HepG2 (cell line): ENCODE measurements around the gene LIM2. TPM values are rescaled to one million over a fixed set of nuclear protein-coding genes. Genes with fewer than 3 reads are reported as not detected.

ENCODE experiments used
- ATAC-seq: fragments of 200-7000 bp; cut with Tn5 transposase; 3 replicates; pipeline ENCODE4 v1.9.1; 2020; ENCODE audit warnings: mild to moderate bottlenecking, moderate library complexity
- BruUV-seq: library from RNA; stranded (reverse); fragments of 400-500 nt; replicated peaks from 2 replicates; lab custom pipeline; 2021; lab: Mats Ljungman, UMichigan
- CTCF ChIA-PET: fragments of 300-600 bp; formaldehyde crosslinking; extraction: SDS; loops from one replicate; lab custom pipeline; 2021; ENCODE audit warnings: low total read pairs, inconsistent platforms, low intra/inter-chr PET ratio; lab: Yijun Ruan, JAX
- POLR2A ChIA-PET: fragments of 350-600 bp; sonication (Branson Sonifier 250); formaldehyde crosslinking; loops from one replicate; lab custom pipeline; 2020; ENCODE audit warnings: antibody characterized with exemption, inconsistent platforms; lab: Yijun Ruan, JAX
- DNase-seq: peaks from one replicate; pipeline ENCODE4 v3.0.0-alpha.2; 2015; ENCODE audit warnings: low spot score
- FAIRE-seq: peaks from 3 replicates; lab custom pipeline; 2011; peaks lifted over from hg19 to GRCh38; lab: Jason Lieb, UNC
- H2AFZ ChIP-seq: one replicate; pipeline ENCODE4 v1.6.1; 2011; ENCODE audit warnings: low read length, inconsistent platforms
- H3K27ac ChIP-seq: fragments of 300-600 bp; 3 replicates; pipeline ENCODE4 v1.8.0; 2011; ENCODE audit warnings: mixed run types, mild to moderate bottlenecking, mixed read lengths, low read length, inconsistent platforms; ENCODE audit not compliant: insufficient read depth; ENCODE audit errors: extremely low read length
- H3K27me3 ChIP-seq, 2 experiments: fragments of 200-600 bp in 1 of 2; 2 replicates in 1 of 2; 3 replicates in 1 of 2; pipeline versions ENCODE4 v1.6.0 to v1.8.0; 2011; ENCODE audit warnings: low read length in 2 of 2, mild to moderate bottlenecking in 2 of 2, moderate library complexity in 2 of 2, inconsistent platforms in 1 of 2; ENCODE audit not compliant: insufficient read depth in 2 of 2, control insufficient read depth in 1 of 2
- H3K36me3 ChIP-seq, 2 experiments: fragments of 200-600 bp in 1 of 2; replicated peaks in 1 of 2; 2 replicates in 1 of 2; 3 replicates in 1 of 2; pipeline versions ENCODE4 v1.5.1 to v1.8.0; 2011; ENCODE audit warnings: low read length in 2 of 2, inconsistent platforms in 1 of 2; ENCODE audit not compliant: insufficient read depth in 2 of 2, control insufficient read depth in 1 of 2
- H3K4me1 ChIP-seq: 2 replicates; pipeline ENCODE4 v1.5.1; 2012; ENCODE audit warnings: low read length, inconsistent platforms; ENCODE audit not compliant: insufficient read depth
- H3K4me2 ChIP-seq: 2 replicates; pipeline ENCODE4 v1.6.0; 2011; ENCODE audit warnings: low read depth, low read length, inconsistent platforms
- H3K4me3 ChIP-seq, 3 experiments: fragments of 200-600 bp in 1 of 3; sonication (generic), shearing (Covaris generic) in 1 of 3; replicated peaks in 1 of 3; 2 replicates each; pipeline ENCODE4 v1.5.1; 2011 to 2016; ENCODE audit warnings: low read length in 3 of 3, inconsistent platforms in 2 of 3, low read depth in 2 of 3, mild to moderate bottlenecking in 2 of 3, control low read depth in 1 of 3, mixed read lengths in 1 of 3; ENCODE audit not compliant: insufficient read depth in 1 of 3
- H3K79me2 ChIP-seq: one replicate; pipeline ENCODE4 v1.6.1; 2011; ENCODE audit warnings: low read length, inconsistent platforms; ENCODE audit not compliant: insufficient read depth
- H3K9ac ChIP-seq: 2 replicates; pipeline ENCODE4 v1.6.0; 2011; ENCODE audit warnings: mild to moderate bottlenecking, low read depth, low read length, inconsistent platforms; ENCODE audit not compliant: insufficient read depth
- H3K9me3 ChIP-seq: 2 replicates; pipeline ENCODE4 v1.5.1; 2012; ENCODE audit warnings: mild to moderate bottlenecking, low read length
- H4K20me1 ChIP-seq: 2 replicates; pipeline ENCODE4 v1.6.0; 2011; ENCODE audit warnings: inconsistent platforms, mild to moderate bottlenecking, low read length, moderate library complexity; ENCODE audit not compliant: insufficient read depth
- FOXO4 ChIP-seq: sonication (generic); formaldehyde crosslinking; conservative IDR thresholded peaks from 2 replicates; pipeline ENCODE4 v1.8.1; 2023; ENCODE audit warnings: missing genetic modification reagents
- GRHL1 ChIP-seq: sonication (generic); formaldehyde crosslinking; conservative IDR thresholded peaks from 2 replicates; pipeline ENCODE4 v1.8.0; 2022; ENCODE audit warnings: missing genetic modification reagents
- HDAC6 ChIP-seq: fragments of 200-600 bp; sonication (generic); IDR thresholded peaks from 2 replicates; pipeline ENCODE4 v1.7.0; 2017; ENCODE audit warnings: mild to moderate bottlenecking, antibody characterized with exemption, low read length, low read depth
- IRX3 ChIP-seq: sonication (generic); formaldehyde crosslinking; IDR thresholded peaks from 2 replicates; pipeline ENCODE4 v1.8.1; 2023; ENCODE audit warnings: mild to moderate bottlenecking, low read depth, missing genetic modification reagents, borderline replicate concordance
- PRMT3 ChIP-seq: sonication (generic); formaldehyde crosslinking; IDR thresholded peaks from 2 replicates; pipeline ENCODE4 v1.8.1; 2022; ENCODE audit warnings: low read depth, mild to moderate bottlenecking, moderate library complexity, missing genetic modification reagents, borderline replicate concordance
- RAD21 ChIP-seq: fragments of 450-650 bp; formaldehyde crosslinking; IDR thresholded peaks from 2 replicates; pipeline ENCODE4 v1.5.0; 2020; ENCODE audit warnings: mild to moderate bottlenecking
- RAD51 ChIP-seq: fragments of 450-650 bp; IDR thresholded peaks from 2 replicates; pipeline ENCODE4 v1.6.1; 2016; ENCODE audit warnings: borderline replicate concordance
- TOPORS ChIP-seq: sonication (generic); formaldehyde crosslinking; IDR thresholded peaks from 2 replicates; pipeline ENCODE4 v1.8.0; 2023; ENCODE audit warnings: mild to moderate bottlenecking, missing genetic modification reagents
- ZFY ChIP-seq: sonication (generic); formaldehyde crosslinking; IDR thresholded peaks from 2 replicates; pipeline ENCODE4 v1.4.0; 2020; ENCODE audit warnings: missing genetic modification reagents
- ZFYVE20 ChIP-seq: sonication (generic); formaldehyde crosslinking; IDR thresholded peaks from 2 replicates; pipeline ENCODE4 v1.8.0; 2023; ENCODE audit warnings: low read depth, mild to moderate bottlenecking, moderate library complexity, missing genetic modification reagents, borderline replicate concordance
- ZMYM3 ChIP-seq: sonication (generic); formaldehyde crosslinking; IDR thresholded peaks from 2 replicates; pipeline ENCODE4 v1.5.1; 2020; ENCODE audit warnings: mild to moderate bottlenecking, missing genetic modification reagents
- ZNF614 ChIP-seq: IDR thresholded peaks from 2 replicates; pipeline ENCODE4 v1.6.1; 2018; ENCODE audit warnings: missing biosample characterization, missing genetic modification reagents, inconsistent platforms, borderline replicate concordance
- ZNF770 ChIP-seq: sonication (generic); formaldehyde crosslinking; IDR thresholded peaks from 2 replicates; pipeline ENCODE4 v1.5.0; 2020; ENCODE audit warnings: mild to moderate bottlenecking, missing genetic modification reagents
- WGBS: methylation state at CpG from one replicate; pipeline ENCODE4 v1.1.6; 2017; ENCODE audit warnings: low lambda C conversion rate; 5-methylcytosine and 5-hydroxymethylcytosine counted together
- in situ Hi-C: cut with HindIII; loops from 2 replicates; pipeline ENCODE4 v1.10.0; 2017; ENCODE audit warnings: low pct_unique_long_range_greater_than_20kb; ENCODE audit not compliant: extremely low pct_ligation_motif_present
- intact Hi-C: fragments of 100-400 bp; cut with micrococcal nuclease; formaldehyde crosslinking; loops from one replicate; pipeline ENCODE4 v1.10.0; 2022; ENCODE audit not compliant: unreplicated experiment
- polyA plus RNA-seq, 8 experiments: library from polyadenylated mRNA; depleted of rRNA in 3 of 8; stranded (reverse) in 7 of 8; unstranded in 1 of 8; fragments of >200 nt; fragmentation: Illumina TruSeq in 4 of 8; extraction: Trizol in 4 of 8; gene quantifications; 2 replicates each; pipeline versions ENCODE4 v1.2.1 to v1.2.3, GENCODE V29; 2011 to 2016; ENCODE audit warnings: low read depth in 4 of 8, missing spikeins in 1 of 8, mixed read lengths in 1 of 8; ENCODE audit not compliant: insufficient read depth in 1 of 8
- total RNA-seq, 5 experiments: library from RNA; depleted of rRNA; stranded (reverse); fragments of >200 nt; fragmentation: Illumina TruSeq; extraction: Trizol; gene quantifications; 2 replicates each; pipeline ENCODE4 v1.2.3, GENCODE V29; 2016; ENCODE audit warnings: low read depth in 1 of 5
- TF ChIP-seq, protein P1 (sequence below): sonication (generic); formaldehyde crosslinking; IDR thresholded peaks from 2 replicates; pipeline ENCODE4 v1.4.0; 2020; ENCODE audit warnings: missing genetic modification reagents, mild to moderate bottlenecking, borderline replicate concordance

The LIM2 gene
- total and polyA plus RNA-seq, 2 of the 13 experiments (the other 11 are each of a cell fraction or from before 2014, with no cell fraction given) = 1.3 TPM; not detected in 1

DNA sequence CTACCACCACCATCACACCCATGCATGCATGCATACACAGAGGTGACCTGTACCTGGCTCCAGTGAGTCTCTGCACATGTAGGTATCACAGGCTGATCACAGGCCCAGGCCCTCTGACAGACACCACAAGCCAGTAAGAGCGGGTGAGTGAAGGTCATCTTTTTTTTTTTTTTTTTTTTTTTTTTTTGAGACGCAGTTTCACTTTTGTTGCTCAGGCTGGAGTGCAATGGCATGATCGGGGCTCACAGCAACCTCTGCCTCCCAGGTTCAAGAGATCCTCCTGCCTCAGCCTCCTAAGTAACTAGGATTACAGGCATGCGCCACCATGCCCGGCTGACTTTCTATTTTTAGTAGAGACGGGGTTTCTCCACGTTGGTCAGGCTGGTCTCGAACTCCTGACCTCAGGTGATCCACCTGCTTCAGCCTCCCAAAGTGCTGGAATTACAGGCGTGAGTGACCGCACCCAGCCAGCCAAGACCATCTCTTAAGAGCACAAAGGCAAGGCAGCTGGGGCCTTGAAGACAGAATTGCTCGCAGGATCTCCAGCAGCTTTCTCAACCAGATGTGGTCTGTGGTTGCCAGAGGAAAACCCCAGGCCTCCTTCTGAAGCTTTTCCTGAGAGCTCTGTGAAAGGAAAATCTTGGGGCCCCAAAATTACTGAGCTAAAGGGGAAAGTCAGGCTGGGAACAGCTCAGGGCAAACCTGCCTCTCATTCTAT lies 12.1 kb downstream of the LIM2 start:
- WGBS = 46% methylated on average over 10 of the region's 11 CpGs
- Histone ChIP-seq H3K27me3 (peaks cover 0 to 14% of the 10 kb centered on the region in 2 experiments; a peak in 1 of 5 replicates), H3K79me2 (no peaks in the 10 kb centered on the region), H3K9ac (no peak overlapping the region), H3K9me3 (no peaks in the 10 kb centered on the region), H3K36me3 (no peaks in the 10 kb centered on the region), H3K4me2 (no peak overlapping the region), H2AFZ (no peak overlapping the region), H3K4me1 (peaks cover 30% of the 10 kb centered on the region), H3K27ac (no peak overlapping the region), H4K20me1 (no peaks in the 10 kb centered on the region), H3K4me3 (no peak overlapping the region)
- peak; percentile 51 for ATAC-seq
- intact Hi-C loops (no loop called here), in situ Hi-C loops (no loop called here)
- TF ChIP-seq PRMT3 (no peak), ZFYVE20 (no peak), ZMYM3 (peak; percentile 70), GRHL1 (CRISPR knock-in tag) (no peak), ZNF770 (peak; percentile 75), FOXO4 (CRISPR knock-in tag) (no peak), IRX3 (CRISPR knock-in tag) (no peak), RAD51 (no peak), TOPORS (CRISPR knock-in tag) (no peak), RAD21 (CRISPR knock-in tag) (no peak), HDAC6 (no peak), ZFY (CRISPR knock-in tag) (0 out of 2 replicates have a peak, but pooled peaks have one; percentile 19), ZNF614 (CRISPR knock-in tag) (no peak)
- TF ChIP-seq, protein P1, sequence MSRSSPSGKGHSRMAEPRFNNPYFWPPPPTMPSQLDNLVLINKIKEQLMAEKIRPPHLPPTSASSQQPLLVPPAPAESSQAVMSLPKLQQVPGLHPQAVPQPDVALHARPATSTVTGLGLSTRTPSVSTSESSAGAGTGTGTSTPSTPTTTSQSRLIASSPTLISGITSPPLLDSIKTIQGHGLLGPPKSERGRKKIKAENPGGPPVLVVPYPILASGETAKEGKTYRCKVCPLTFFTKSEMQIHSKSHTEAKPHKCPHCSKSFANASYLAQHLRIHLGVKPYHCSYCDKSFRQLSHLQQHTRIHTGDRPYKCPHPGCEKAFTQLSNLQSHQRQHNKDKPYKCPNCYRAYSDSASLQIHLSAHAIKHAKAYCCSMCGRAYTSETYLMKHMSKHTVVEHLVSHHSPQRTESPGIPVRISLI (CRISPR knock-in tag) = peak; percentile 86
- DNase-seq = no peak
- FAIRE-seq = no peak
- ChIA-PET POLR2A (interaction anchor here (0.9 kb wide), 1 partner anchor 12 kb away, joined by 3 read pairs; no protein-coding TSS in a partner anchor), CTCF (no interaction called here)
- no TSS peak for BruUV-seq
